Cerebellar nuclear complex (tissue), 1 donor: Measurements from ENCODE around the gene PRTG.
"Not testable (repeated sequence)": the region's sequence is repeated elsewhere in the genome, so short reads cannot be mapped to it uniquely, and the experiment has no call there.

ENCODE experiments used
- DNase-seq, 2 experiments: peaks; one replicate each; lab custom pipeline; 2025; lab: John Stamatoyannopoulos, UW

PRTG gene

GRCh38 chr15:55700876-55701275 lies 42.1 kb downstream of the PRTG start:
- DNase-seq = no peak

- no peak for DNase-seq
These were observed 44.3 kb downstream of the PRTG start for GRCh38 chr15:55698653-55699052.

GRCh38 chr15:55696221-55696620 lies 46.7 kb downstream of the PRTG start:
- DNase-seq = no peak

- no peak for DNase-seq
These were observed 47.5 kb downstream of the PRTG start for GRCh38 chr15:55695432-55695831.

- DNase-seq = no peak
These were observed 48.3 kb downstream of the PRTG start for GRCh38 chr15:55694652-55695150.

- not testable (repeated sequence) for DNase-seq
These were observed 49.8 kb downstream of the PRTG start for GRCh38 chr15:55693116-55693515.

GRCh38 chr15:55687792-55688191 lies 55.2 kb downstream of the PRTG start:
- no peak for DNase-seq

- no peak for DNase-seq
These were observed 57.7 kb downstream of the PRTG start for GRCh38 chr15:55685286-55685685.

GRCh38 chr15:55683376-55683775 lies 59.6 kb downstream of the PRTG start:
- no peak for DNase-seq

- no peak for DNase-seq
These were observed 61.3 kb downstream of the PRTG start for GRCh38 chr15:55681631-55682030.

GRCh38 chr15:55676507-55676906 lies 66.4 kb downstream of the PRTG start:
- no peak for DNase-seq

GRCh38 chr15:55673287-55673686 lies 69.7 kb downstream of the PRTG start:
- DNase-seq = no peak

GRCh38 chr15:55669270-55669669 lies 73.7 kb downstream of the PRTG start:
- no peak for DNase-seq

GRCh38 chr15:55665605-55666227 lies 77.2 kb downstream of the PRTG start:
- DNase-seq = no peak

GRCh38 chr15:55661428-55661827 lies 81.5 kb downstream of the PRTG start:
- no peak for DNase-seq

GRCh38 chr15:55660153-55660552 lies 82.8 kb downstream of the PRTG start:
- no peak for DNase-seq

- no peak for DNase-seq
These were observed 83.5 kb downstream of the PRTG start for GRCh38 chr15:55659481-55659880.

GRCh38 chr15:55658886-55659285 lies 84.1 kb downstream of the PRTG start:
- DNase-seq = no peak

GRCh38 chr15:55654561-55655031 lies 88.4 kb downstream of the PRTG start:
- no peak for DNase-seq

- no peak for DNase-seq
These were observed 90.0 kb downstream of the PRTG start for GRCh38 chr15:55652909-55653495.

GRCh38 chr15:55652359-55652758 lies 90.6 kb downstream of the PRTG start:
- no peak for DNase-seq

- no peak for DNase-seq
These were observed 93.9 kb downstream of the PRTG start for GRCh38 chr15:55649058-55649423.

GRCh38 chr15:55638764-55639163 lies 104.2 kb downstream of the PRTG start:
- DNase-seq = no peak

- DNase-seq = no peak
These were observed 105.9 kb downstream of the PRTG start for GRCh38 chr15:55637086-55637485.
